WTC11 (cell line): Measurements from ENCODE around the gene POU2F1. TPM values are rescaled to one million over a fixed set of nuclear protein-coding genes. Genes with fewer than 3 reads are reported as not detected.

Experiments
- ATAC-seq: fragments of 200-7000 bp; cut with Tn5 transposase; 2 replicates; pipeline ENCODE4 v1.10.0; 2021; ENCODE audit warnings: mild to moderate bottlenecking, moderate library complexity
- CTCF ChIA-PET: fragments of 300-600 bp; sonication (Branson Sonifier 250); formaldehyde crosslinking; loops from one replicate; lab custom pipeline; 2021; ENCODE audit warnings: antibody characterized with exemption; lab: Charles Lee
- POLR2A ChIA-PET: fragments of 350-600 bp; sonication (Branson Sonifier 250); formaldehyde crosslinking; loops from one replicate; lab custom pipeline; 2021; ENCODE audit warnings: antibody characterized with exemption; lab: Charles Lee
- DNase-seq: peaks from one replicate; pipeline ENCODE4 v3.0.0; 2021; ENCODE audit warnings: low spot score
- H3K27ac Mint-ChIP-seq: 2 replicates; pipeline ENCODE4 v1.8.0; 2021; ENCODE audit warnings: mixed read lengths
- H3K27me3 Mint-ChIP-seq: 2 replicates; pipeline ENCODE4 v1.8.0; 2021; ENCODE audit warnings: low read depth, mild to moderate bottlenecking, moderate library complexity, mixed read lengths
- H3K36me3 Mint-ChIP-seq: 2 replicates; pipeline ENCODE4 v1.8.0; 2021; ENCODE audit warnings: mixed read lengths
- H3K4me1 Mint-ChIP-seq: 2 replicates; pipeline ENCODE4 v1.8.0; 2022; ENCODE audit warnings: mixed read lengths
- H3K4me3 Mint-ChIP-seq: 2 replicates; pipeline ENCODE4 v1.8.0; 2021; ENCODE audit warnings: mild to moderate bottlenecking, moderate library complexity, mixed read lengths
- H3K9me3 Mint-ChIP-seq: 2 replicates; pipeline ENCODE4 v1.8.0; 2021; ENCODE audit warnings: mixed read lengths
- ELF4 ChIP-seq: sonication (generic); formaldehyde crosslinking; IDR thresholded peaks from 2 replicates; pipeline ENCODE4 v1.8.1; 2022; ENCODE audit warnings: low read depth, mild to moderate bottlenecking, moderate library complexity, missing genetic modification reagents
- EMX1 ChIP-seq: fragments of 250-450 bp; sonication (Bioruptor Pico); IDR thresholded peaks from 2 replicates; pipeline ENCODE4 v1.8.0; 2021; ENCODE audit warnings: mild to moderate bottlenecking
- FOXK1 ChIP-seq: sonication (generic); formaldehyde crosslinking; IDR thresholded peaks from 2 replicates; pipeline ENCODE4 v1.8.0; 2022; ENCODE audit warnings: mild to moderate bottlenecking, moderate library complexity, missing genetic modification reagents
- HMGA2 ChIP-seq: fragments of 250-450 bp; sonication (Bioruptor Pico); IDR thresholded peaks from 2 replicates; pipeline ENCODE4 v1.4.0; 2021; ENCODE audit warnings: mild to moderate bottlenecking, moderate library complexity
- JAZF1 ChIP-seq: fragments of 250-450 bp; sonication (Bioruptor Pico); IDR thresholded peaks from 2 replicates; pipeline ENCODE4 v1.9.0; 2021; ENCODE audit warnings: moderate library complexity, mild to moderate bottlenecking, inconsistent platforms
- JUN ChIP-seq: sonication (generic); formaldehyde crosslinking; IDR thresholded peaks from 2 replicates; pipeline ENCODE4 v1.8.0; 2023; ENCODE audit warnings: mild to moderate bottlenecking, missing genetic modification reagents
- NFE2L1 ChIP-seq: sonication (generic); formaldehyde crosslinking; IDR thresholded peaks from 2 replicates; pipeline ENCODE4 v1.8.1; 2023; ENCODE audit warnings: missing genetic modification reagents
- OVOL2 ChIP-seq: fragments of 250-450 bp; sonication (Bioruptor Pico); IDR thresholded peaks from 2 replicates; pipeline ENCODE4 v1.9.0; 2021; ENCODE audit warnings: mild to moderate bottlenecking, borderline replicate concordance
- SMAD3 ChIP-seq: sonication (generic); formaldehyde crosslinking; IDR thresholded peaks from 2 replicates; pipeline ENCODE4 v1.8.0; 2022; ENCODE audit warnings: missing genetic modification reagents, mild to moderate bottlenecking, borderline replicate concordance
- ZNF317 ChIP-seq: sonication (generic); formaldehyde crosslinking; IDR thresholded peaks from 2 replicates; pipeline ENCODE4 v1.8.1; 2023; ENCODE audit warnings: low read depth, mild to moderate bottlenecking, moderate library complexity, missing genetic modification reagents, borderline replicate concordance
- total RNA-seq: library from RNA; stranded (reverse); gene quantifications from 3 replicates; pipeline ENCODE4 v1.2.3, GENCODE V29; 2021
- TF ChIP-seq, protein P1 (sequence below): sonication (generic); formaldehyde crosslinking; IDR thresholded peaks from 2 replicates; pipeline ENCODE4 v1.8.1; 2022; ENCODE audit warnings: low read depth, mild to moderate bottlenecking, moderate library complexity, missing genetic modification reagents, borderline replicate concordance
- TF ChIP-seq, protein P2 (sequence below): sonication (generic); formaldehyde crosslinking; IDR thresholded peaks from 2 replicates; pipeline ENCODE4 v1.8.1; 2023; ENCODE audit warnings: mild to moderate bottlenecking, missing genetic modification reagents, moderate library complexity
- TF ChIP-seq, protein P3 (sequence below): sonication (generic); formaldehyde crosslinking; conservative IDR thresholded peaks from 2 replicates; pipeline ENCODE4 v1.8.1; 2022; ENCODE audit warnings: mild to moderate bottlenecking, missing genetic modification reagents
- TF ChIP-seq, protein P4 (sequence below): sonication (generic); formaldehyde crosslinking; IDR thresholded peaks from 2 replicates; pipeline ENCODE4 v1.8.0; 2022; ENCODE audit warnings: missing genetic modification reagents
- TF ChIP-seq, protein P5 (sequence below): sonication (generic); formaldehyde crosslinking; IDR thresholded peaks from 2 replicates; pipeline ENCODE4 v1.8.1; 2022; ENCODE audit warnings: mild to moderate bottlenecking, missing genetic modification reagents, moderate library complexity, borderline replicate concordance
- TF ChIP-seq, protein P6 (sequence below): sonication (generic); formaldehyde crosslinking; IDR thresholded peaks from 2 replicates; pipeline ENCODE4 v1.8.1; 2023; ENCODE audit warnings: mild to moderate bottlenecking, missing genetic modification reagents, borderline replicate concordance
- TF ChIP-seq, protein P7 (sequence below): fragments of 250-450 bp; sonication (Bioruptor Pico); IDR thresholded peaks from 2 replicates; pipeline ENCODE4 v1.9.0; 2021; ENCODE audit warnings: mild to moderate bottlenecking
- TF ChIP-seq, protein P8 (sequence below): sonication (generic); formaldehyde crosslinking; IDR thresholded peaks from 2 replicates; pipeline ENCODE4 v1.8.1; 2023; ENCODE audit warnings: mild to moderate bottlenecking, moderate library complexity, missing genetic modification reagents

POU2F1 gene
- total RNA-seq, 1 experiment from 2014 or later, result 51.3 TPM

DNA sequence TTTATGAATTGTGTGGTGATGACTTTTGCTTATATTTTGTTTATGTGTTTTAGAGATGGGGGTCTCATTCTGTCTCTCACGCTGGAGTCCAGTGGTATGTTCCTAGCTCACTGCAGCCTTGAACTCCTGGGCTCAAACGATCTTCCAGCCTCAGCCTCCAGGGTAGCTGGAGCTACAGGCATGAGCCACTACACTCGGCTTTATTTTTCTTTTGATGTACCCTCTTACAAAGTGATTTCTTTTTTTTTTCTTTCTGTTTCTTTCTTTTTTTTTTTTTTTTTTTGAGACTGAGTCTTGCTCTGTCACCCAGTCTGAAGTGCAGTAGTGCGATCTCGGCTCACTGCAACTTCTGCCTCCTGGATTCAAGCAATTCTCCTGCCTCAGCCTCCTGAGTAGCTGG is 250.9 kb downstream of the POU2F1 start:
- DNase-seq (no peak), ATAC-seq (no peak)
- no peaks in the 10 kb centered on the region for H3K27me3 Mint-ChIP-seq
- ChIA-PET POLR2A (interaction anchor here (0.7 kb wide), 1 partner anchor 342 kb away, joined by 3 read pairs; no protein-coding TSS in a partner anchor), CTCF (interaction anchor here (0.7 kb wide), 1 partner anchor 82 kb away, joined by 3 read pairs; the partner anchor contains the start of gene CREG1)
- peaks cover 6% of the 10 kb centered on the region for H3K9me3 Mint-ChIP-seq
- H3K4me3 Mint-ChIP-seq, result no peak overlapping the region
- no peak for TF ChIP-seq JUN (CRISPR knock-in tag)
- TF ChIP-seq, protein P1, sequence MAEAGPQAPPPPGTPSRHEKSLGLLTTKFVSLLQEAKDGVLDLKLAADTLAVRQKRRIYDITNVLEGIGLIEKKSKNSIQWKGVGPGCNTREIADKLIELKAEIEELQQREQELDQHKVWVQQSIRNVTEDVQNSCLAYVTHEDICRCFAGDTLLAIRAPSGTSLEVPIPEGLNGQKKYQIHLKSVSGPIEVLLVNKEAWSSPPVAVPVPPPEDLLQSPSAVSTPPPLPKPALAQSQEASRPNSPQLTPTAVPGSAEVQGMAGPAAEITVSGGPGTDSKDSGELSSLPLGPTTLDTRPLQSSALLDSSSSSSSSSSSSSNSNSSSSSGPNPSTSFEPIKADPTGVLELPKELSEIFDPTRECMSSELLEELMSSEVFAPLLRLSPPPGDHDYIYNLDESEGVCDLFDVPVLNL (CRISPR knock-in tag), result no peak
- TF ChIP-seq, protein P2, sequence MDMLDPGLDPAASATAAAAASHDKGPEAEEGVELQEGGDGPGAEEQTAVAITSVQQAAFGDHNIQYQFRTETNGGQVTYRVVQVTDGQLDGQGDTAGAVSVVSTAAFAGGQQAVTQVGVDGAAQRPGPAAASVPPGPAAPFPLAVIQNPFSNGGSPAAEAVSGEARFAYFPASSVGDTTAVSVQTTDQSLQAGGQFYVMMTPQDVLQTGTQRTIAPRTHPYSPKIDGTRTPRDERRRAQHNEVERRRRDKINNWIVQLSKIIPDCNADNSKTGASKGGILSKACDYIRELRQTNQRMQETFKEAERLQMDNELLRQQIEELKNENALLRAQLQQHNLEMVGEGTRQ (CRISPR knock-in tag), result no peak
- H3K27ac Mint-ChIP-seq, result no peak overlapping the region
- peaks cover 4% of the 10 kb centered on the region; the same call in 1 of the 2 replicates for H3K36me3 Mint-ChIP-seq
- peaks cover 31% of the 10 kb centered on the region for H3K4me1 Mint-ChIP-seq

DNA sequence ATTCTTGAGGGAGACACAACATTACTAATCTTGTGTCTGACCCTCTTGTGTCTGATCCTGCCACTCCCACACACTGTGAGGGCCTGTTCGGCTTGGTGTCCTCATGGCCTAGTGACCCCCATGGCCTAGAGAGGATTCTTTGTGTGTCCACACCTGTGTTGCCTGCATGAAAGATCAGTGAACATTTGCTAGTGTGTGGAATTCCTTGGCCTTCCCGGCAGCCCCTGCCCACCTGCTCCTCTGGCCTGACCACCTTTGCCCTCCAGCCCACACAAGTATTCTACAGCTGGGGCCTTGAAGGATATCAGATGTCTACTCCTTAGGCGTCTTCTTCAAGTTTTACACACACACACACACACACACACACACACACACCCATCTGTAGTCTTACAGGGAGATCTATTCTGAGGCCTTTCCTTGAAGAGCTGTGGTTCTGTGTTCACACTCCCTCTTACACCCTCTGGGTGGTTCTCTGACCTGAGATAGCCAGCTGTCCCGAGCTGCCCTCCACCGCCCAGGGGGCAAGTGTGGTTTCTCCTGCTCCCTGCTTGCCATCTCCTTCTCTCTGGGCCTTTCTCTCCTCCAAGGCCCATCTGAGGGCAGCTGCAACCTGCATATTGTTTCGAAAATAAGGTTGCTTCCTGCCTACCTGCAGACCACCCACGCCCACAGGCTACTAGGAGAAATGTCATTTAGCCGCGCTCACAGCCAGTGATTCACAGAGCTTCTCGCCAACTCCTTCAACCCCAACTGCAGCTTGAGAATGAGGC is 252.3 kb downstream of the POU2F1 start:
- Mint-ChIP-seq H3K4me3 (no peak overlapping the region), H3K27me3 (no peaks in the 10 kb centered on the region), H3K9me3 (peaks cover 6% of the 10 kb centered on the region), H3K27ac (no peak overlapping the region; the same call in 1 of the 2 replicates), H3K4me1 (peaks cover 20% of the 10 kb centered on the region), H3K36me3 (peaks cover 4% of the 10 kb centered on the region; the same call in 1 of the 2 replicates)
- POLR2A ChIA-PET, result no interaction called here
- CTCF ChIA-PET, result interaction anchor here (0.8 to 1.2 kb wide), 3 partner anchors 17 to 205 kb away, joined by 3 to 4 read pairs (median 4); no protein-coding TSS in a partner anchor
- no peak for DNase-seq
- TF ChIP-seq NFE2L1 (CRISPR knock-in tag), result no peak
- TF ChIP-seq OVOL2 (CRISPR knock-in tag), result no peak
- no peak for TF ChIP-seq ELF4 (CRISPR knock-in tag)
- TF ChIP-seq, protein P3, sequence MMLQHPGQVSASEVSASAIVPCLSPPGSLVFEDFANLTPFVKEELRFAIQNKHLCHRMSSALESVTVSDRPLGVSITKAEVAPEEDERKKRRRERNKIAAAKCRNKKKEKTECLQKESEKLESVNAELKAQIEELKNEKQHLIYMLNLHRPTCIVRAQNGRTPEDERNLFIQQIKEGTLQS, result no peak
- TF ChIP-seq, protein P2 (CRISPR knock-in tag), result no peak
- no peak for TF ChIP-seq JAZF1
- no peak for TF ChIP-seq FOXK1 (CRISPR knock-in tag)
- TF ChIP-seq, protein P4, sequence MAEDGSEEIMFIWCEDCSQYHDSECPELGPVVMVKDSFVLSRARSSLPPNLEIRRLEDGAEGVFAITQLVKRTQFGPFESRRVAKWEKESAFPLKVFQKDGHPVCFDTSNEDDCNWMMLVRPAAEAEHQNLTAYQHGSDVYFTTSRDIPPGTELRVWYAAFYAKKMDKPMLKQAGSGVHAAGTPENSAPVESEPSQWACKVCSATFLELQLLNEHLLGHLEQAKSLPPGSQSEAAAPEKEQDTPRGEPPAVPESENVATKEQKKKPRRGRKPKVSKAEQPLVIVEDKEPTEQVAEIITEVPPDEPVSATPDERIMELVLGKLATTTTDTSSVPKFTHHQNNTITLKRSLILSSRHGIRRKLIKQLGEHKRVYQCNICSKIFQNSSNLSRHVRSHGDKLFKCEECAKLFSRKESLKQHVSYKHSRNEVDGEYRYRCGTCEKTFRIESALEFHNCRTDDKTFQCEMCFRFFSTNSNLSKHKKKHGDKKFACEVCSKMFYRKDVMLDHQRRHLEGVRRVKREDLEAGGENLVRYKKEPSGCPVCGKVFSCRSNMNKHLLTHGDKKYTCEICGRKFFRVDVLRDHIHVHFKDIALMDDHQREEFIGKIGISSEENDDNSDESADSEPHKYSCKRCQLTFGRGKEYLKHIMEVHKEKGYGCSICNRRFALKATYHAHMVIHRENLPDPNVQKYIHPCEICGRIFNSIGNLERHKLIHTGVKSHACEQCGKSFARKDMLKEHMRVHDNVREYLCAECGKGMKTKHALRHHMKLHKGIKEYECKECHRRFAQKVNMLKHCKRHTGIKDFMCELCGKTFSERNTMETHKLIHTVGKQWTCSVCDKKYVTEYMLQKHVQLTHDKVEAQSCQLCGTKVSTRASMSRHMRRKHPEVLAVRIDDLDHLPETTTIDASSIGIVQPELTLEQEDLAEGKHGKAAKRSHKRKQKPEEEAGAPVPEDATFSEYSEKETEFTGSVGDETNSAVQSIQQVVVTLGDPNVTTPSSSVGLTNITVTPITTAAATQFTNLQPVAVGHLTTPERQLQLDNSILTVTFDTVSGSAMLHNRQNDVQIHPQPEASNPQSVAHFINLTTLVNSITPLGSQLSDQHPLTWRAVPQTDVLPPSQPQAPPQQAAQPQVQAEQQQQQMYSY (CRISPR knock-in tag), result no peak
- TF ChIP-seq SMAD3, result no peak
- TF ChIP-seq, protein P5, sequence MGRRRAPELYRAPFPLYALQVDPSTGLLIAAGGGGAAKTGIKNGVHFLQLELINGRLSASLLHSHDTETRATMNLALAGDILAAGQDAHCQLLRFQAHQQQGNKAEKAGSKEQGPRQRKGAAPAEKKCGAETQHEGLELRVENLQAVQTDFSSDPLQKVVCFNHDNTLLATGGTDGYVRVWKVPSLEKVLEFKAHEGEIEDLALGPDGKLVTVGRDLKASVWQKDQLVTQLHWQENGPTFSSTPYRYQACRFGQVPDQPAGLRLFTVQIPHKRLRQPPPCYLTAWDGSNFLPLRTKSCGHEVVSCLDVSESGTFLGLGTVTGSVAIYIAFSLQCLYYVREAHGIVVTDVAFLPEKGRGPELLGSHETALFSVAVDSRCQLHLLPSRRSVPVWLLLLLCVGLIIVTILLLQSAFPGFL, result no peak
- TF ChIP-seq, protein P6, sequence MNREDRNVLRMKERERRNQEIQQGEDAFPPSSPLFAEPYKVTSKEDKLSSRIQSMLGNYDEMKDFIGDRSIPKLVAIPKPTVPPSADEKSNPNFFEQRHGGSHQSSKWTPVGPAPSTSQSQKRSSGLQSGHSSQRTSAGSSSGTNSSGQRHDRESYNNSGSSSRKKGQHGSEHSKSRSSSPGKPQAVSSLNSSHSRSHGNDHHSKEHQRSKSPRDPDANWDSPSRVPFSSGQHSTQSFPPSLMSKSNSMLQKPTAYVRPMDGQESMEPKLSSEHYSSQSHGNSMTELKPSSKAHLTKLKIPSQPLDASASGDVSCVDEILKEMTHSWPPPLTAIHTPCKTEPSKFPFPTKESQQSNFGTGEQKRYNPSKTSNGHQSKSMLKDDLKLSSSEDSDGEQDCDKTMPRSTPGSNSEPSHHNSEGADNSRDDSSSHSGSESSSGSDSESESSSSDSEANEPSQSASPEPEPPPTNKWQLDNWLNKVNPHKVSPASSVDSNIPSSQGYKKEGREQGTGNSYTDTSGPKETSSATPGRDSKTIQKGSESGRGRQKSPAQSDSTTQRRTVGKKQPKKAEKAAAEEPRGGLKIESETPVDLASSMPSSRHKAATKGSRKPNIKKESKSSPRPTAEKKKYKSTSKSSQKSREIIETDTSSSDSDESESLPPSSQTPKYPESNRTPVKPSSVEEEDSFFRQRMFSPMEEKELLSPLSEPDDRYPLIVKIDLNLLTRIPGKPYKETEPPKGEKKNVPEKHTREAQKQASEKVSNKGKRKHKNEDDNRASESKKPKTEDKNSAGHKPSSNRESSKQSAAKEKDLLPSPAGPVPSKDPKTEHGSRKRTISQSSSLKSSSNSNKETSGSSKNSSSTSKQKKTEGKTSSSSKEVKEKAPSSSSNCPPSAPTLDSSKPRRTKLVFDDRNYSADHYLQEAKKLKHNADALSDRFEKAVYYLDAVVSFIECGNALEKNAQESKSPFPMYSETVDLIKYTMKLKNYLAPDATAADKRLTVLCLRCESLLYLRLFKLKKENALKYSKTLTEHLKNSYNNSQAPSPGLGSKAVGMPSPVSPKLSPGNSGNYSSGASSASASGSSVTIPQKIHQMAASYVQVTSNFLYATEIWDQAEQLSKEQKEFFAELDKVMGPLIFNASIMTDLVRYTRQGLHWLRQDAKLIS, result no peak
- TF ChIP-seq, protein P7, sequence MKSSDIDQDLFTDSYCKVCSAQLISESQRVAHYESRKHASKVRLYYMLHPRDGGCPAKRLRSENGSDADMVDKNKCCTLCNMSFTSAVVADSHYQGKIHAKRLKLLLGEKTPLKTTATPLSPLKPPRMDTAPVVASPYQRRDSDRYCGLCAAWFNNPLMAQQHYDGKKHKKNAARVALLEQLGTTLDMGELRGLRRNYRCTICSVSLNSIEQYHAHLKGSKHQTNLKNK, result no peak
- TF ChIP-seq HMGA2 (CRISPR knock-in tag), result no peak
- TF ChIP-seq EMX1 (CRISPR knock-in tag), result no peak
- no peak for TF ChIP-seq ZNF317 (CRISPR knock-in tag)
- TF ChIP-seq, protein P8, sequence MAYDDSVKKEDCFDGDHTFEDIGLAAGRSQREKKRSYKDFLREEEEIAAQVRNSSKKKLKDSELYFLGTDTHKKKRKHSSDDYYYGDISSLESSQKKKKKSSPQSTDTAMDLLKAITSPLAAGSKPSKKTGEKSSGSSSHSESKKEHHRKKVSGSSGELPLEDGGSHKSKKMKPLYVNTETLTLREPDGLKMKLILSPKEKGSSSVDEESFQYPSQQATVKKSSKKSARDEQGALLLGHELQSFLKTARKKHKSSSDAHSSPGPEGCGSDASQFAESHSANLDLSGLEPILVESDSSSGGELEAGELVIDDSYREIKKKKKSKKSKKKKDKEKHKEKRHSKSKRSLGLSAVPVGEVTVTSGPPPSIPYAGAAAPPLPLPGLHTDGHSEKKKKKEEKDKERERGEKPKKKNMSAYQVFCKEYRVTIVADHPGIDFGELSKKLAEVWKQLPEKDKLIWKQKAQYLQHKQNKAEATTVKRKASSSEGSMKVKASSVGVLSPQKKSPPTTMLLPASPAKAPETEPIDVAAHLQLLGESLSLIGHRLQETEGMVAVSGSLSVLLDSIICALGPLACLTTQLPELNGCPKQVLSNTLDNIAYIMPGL, result no peak
- no peak for ATAC-seq
